ENCODE measurements around the gene ABCB6.
"Not testable (repeated sequence)": the region's sequence is repeated elsewhere in the genome, so short reads cannot be mapped to it uniquely, and the experiment has no call there.

ABCB6 gene

GRCh38 chr2:219205981-219206327 is 12.8 kb downstream of the ABCB6 start:
- TF ChIP-seq GLIS3 (CRISPR knock-in tag; IDR thresholded peaks at IDR 0.05) (no peak), CSDC2 (CRISPR knock-in tag; IDR thresholded peaks at IDR 0.05) (no peak), ARNTL (CRISPR knock-in tag; IDR thresholded peaks at IDR 0.05; ENCODE audit: borderline replicate concordance, low read depth) (no peak), ISL1 (CRISPR knock-in tag; IDR thresholded peaks at IDR 0.05) (no peak), RARB (CRISPR knock-in tag; IDR thresholded peaks at IDR 0.05) (no peak)
- no peak for ATAC-seq

- TF ChIP-seq ARNTL (CRISPR knock-in tag; IDR thresholded peaks at IDR 0.05; ENCODE audit: borderline replicate concordance, low read depth) (no peak), ZFP30 (CRISPR knock-in tag; IDR thresholded peaks at IDR 0.05) (no peak), POU6F1 (CRISPR knock-in tag; IDR thresholded peaks at IDR 0.05; ENCODE audit: borderline replicate concordance, low read depth) (no peak)
- no peak for ATAC-seq
Observed at GRCh38 chr2:219205165-219205538, 13.6 kb downstream of the ABCB6 start.

- no peak for TF ChIP-seq PATZ1 (CRISPR knock-in tag; IDR thresholded peaks at IDR 0.05; ENCODE audit: borderline replicate concordance)
- no peak for TF ChIP-seq SNAI2 (CRISPR knock-in tag; IDR thresholded peaks at IDR 0.05)
- TF ChIP-seq CSDC2 (CRISPR knock-in tag; IDR thresholded peaks at IDR 0.05): no peak
- no peak for TF ChIP-seq ZFP30 (CRISPR knock-in tag; IDR thresholded peaks at IDR 0.05)
- no peak for TF ChIP-seq RARB (CRISPR knock-in tag; IDR thresholded peaks at IDR 0.05)
- TF ChIP-seq POU6F1 (CRISPR knock-in tag; IDR thresholded peaks at IDR 0.05; ENCODE audit: borderline replicate concordance, low read depth): no peak
- TF ChIP-seq ZNF8 (CRISPR knock-in tag; IDR thresholded peaks at IDR 0.05): no peak
- TF ChIP-seq TCF4 (CRISPR knock-in tag; IDR thresholded peaks at IDR 0.05; ENCODE audit: borderline replicate concordance): no peak
- TF ChIP-seq ZC3H10 (CRISPR knock-in tag; IDR thresholded peaks at IDR 0.05): no peak
- no peak for TF ChIP-seq BACH2 (CRISPR knock-in tag; IDR thresholded peaks at IDR 0.05; ENCODE audit: borderline replicate concordance)
- no peak for TF ChIP-seq ESRRG (CRISPR knock-in tag; IDR thresholded peaks at IDR 0.05)
- no peak for TF ChIP-seq ZNF70 (CRISPR knock-in tag; IDR thresholded peaks at IDR 0.05)
- no peak for TF ChIP-seq TSHZ2 (CRISPR knock-in tag; IDR thresholded peaks at IDR 0.05)
- TF ChIP-seq OSR1 (CRISPR knock-in tag; IDR thresholded peaks at IDR 0.05): no peak
- TF ChIP-seq GLIS3 (CRISPR knock-in tag; IDR thresholded peaks at IDR 0.05): no peak
- TF ChIP-seq ISL1 (CRISPR knock-in tag; IDR thresholded peaks at IDR 0.05): no peak
- TF ChIP-seq CSRNP3 (CRISPR knock-in tag; IDR thresholded peaks at IDR 0.05): no peak
- TF ChIP-seq ZNF565 (CRISPR knock-in tag; conservative IDR thresholded peaks at IDR 0.05; ENCODE audit: low read depth): no peak
- no peak for TF ChIP-seq ARNTL (CRISPR knock-in tag; IDR thresholded peaks at IDR 0.05; ENCODE audit: borderline replicate concordance, low read depth)
- TF ChIP-seq PPARA (CRISPR knock-in tag; IDR thresholded peaks at IDR 0.05; ENCODE audit: borderline replicate concordance): no peak
- ATAC-seq: no peak
Observed at GRCh38 chr2:219204425-219205164, 14.2 kb downstream of the ABCB6 start.

- not testable (repeated sequence) for ATAC-seq
Observed at GRCh38 chr2:219201331-219201730, 17.4 kb downstream of the ABCB6 start.

GRCh38 chr2:219200502-219201326 is 18.0 kb downstream of the ABCB6 start:
- not testable (repeated sequence) for ATAC-seq

Measured in SK-N-SH treated with all-trans-retinoic acid at 6 μM for 48 hours (cell line).